ENCODE data around the gene HOXA5.
A peak's percentile ranks its signal among the peaks of the same experiment; 100 is the strongest.

HOXA5 gene

DNA sequence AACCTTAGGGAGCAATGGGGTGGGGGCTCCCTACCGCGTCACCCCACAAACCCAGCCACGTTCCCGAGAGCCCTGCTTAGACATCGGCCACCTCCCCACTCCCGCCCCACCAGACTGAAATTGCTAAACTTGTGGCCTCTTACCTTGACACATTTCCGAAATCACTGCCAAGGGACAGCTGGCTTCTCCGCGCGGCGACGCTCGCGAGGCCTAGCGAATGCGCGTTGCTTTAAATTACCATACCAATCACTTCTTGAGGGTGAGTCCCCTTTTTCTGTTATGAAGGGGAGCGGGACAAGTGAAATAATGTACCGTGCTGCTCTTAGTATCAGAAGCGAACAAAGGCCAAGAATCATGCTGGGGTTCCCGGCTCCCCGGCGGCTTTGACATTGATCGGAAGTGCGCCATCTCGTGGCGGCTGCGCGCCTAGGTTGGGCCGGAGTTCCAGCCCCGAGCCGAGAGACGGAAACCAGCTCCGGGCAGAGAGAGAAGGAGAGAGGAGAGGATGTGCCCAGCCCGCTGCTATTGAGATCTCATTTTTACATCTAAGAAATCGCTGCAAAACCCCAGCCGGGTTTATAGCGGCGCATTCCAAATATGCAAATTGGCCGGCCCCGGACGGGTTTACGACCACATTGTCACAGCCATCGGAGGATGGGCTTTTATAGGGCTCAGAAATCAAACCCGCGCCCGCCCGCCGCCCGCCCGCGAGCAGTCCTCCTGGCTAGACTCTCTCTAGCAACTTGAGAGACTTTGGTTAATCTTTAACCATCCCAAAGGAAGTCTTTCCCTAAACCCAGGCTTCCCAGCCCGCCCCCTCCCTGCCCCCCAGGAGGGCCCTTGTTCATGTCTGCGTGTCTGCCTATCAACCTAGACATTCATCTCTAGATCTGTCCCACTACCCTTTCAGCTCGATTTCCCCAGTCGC, 36.3 kb upstream of the HOXA5 start (continued):
- 0 out of 2 replicates have a peak, but pooled peaks have one; percentile 55 for TF ChIP-seq ZNF501 (tag by site-specific recombination; IDR thresholded peaks at IDR 0.05)
- TF ChIP-seq GLI2 (tag by site-specific recombination; IDR thresholded peaks at IDR 0.05; ENCODE audit: borderline replicate concordance, low read depth): no peak
- TF ChIP-seq, protein P1, sequence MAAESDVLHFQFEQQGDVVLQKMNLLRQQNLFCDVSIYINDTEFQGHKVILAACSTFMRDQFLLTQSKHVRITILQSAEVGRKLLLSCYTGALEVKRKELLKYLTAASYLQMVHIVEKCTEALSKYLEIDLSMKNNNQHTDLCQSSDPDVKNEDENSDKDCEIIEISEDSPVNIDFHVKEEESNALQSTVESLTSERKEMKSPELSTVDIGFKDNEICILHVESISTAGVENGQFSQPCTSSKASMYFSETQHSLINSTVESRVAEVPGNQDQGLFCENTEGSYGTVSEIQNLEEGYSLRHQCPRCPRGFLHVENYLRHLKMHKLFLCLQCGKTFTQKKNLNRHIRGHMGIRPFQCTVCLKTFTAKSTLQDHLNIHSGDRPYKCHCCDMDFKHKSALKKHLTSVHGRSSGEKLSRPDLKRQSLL (tag by site-specific recombination; IDR thresholded peaks at IDR 0.05): no peak
- 0 out of 2 replicates have a peak, but pooled peaks have one; percentile 14 for TF ChIP-seq BCL11A (tag by site-specific recombination; IDR thresholded peaks at IDR 0.05; ENCODE audit: low read depth)
- TF ChIP-seq, protein P2, sequence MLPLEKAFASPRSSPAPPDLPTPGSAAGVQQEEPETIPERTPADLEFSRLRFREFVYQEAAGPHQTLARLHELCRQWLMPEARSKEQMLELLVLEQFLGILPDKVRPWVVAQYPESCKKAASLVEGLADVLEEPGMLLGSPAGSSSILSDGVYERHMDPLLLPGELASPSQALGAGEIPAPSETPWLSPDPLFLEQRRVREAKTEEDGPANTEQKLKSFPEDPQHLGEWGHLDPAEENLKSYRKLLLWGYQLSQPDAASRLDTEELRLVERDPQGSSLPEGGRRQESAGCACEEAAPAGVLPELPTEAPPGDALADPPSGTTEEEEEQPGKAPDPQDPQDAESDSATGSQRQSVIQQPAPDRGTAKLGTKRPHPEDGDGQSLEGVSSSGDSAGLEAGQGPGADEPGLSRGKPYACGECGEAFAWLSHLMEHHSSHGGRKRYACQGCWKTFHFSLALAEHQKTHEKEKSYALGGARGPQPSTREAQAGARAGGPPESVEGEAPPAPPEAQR (tag by site-specific recombination; IDR thresholded peaks at IDR 0.05): no peak
- TF ChIP-seq ZNF239 (tag by site-specific recombination; IDR thresholded peaks at IDR 0.05): no peak
- no peak for TF ChIP-seq ZFHX2 (tag by site-specific recombination; conservative IDR thresholded peaks at IDR 0.05)
- TF ChIP-seq OVOL3 (tag by site-specific recombination; IDR thresholded peaks at IDR 0.05): no peak
- TF ChIP-seq ZNF473 (tag by site-specific recombination; IDR thresholded peaks at IDR 0.05): no peak
- TF ChIP-seq ZFP3 (tag by site-specific recombination; IDR thresholded peaks at IDR 0.05; ENCODE audit: low read depth): 0 out of 2 replicates have a peak, but pooled peaks have one; percentile 25
- no peak for TF ChIP-seq TCF7L2 (IDR thresholded peaks at IDR 0.05; ENCODE audit: borderline replicate concordance, low read depth, low read length)
- TF ChIP-seq ZNF830 (tag by site-specific recombination; IDR thresholded peaks at IDR 0.05; ENCODE audit: low read depth): no peak
- TF ChIP-seq ZNF184 (tag by site-specific recombination; IDR thresholded peaks at IDR 0.05): no peak
- no peak for TF ChIP-seq TRIM28 (IDR thresholded peaks at IDR 0.05; ENCODE audit: borderline replicate concordance, low read length)
- no peak for TF ChIP-seq ZNF214 (tag by site-specific recombination; IDR thresholded peaks at IDR 0.05; ENCODE audit: borderline replicate concordance)
- TF ChIP-seq ZNF121 (tag by site-specific recombination; IDR thresholded peaks at IDR 0.05): no peak
- TF ChIP-seq GLI4 (tag by site-specific recombination; IDR thresholded peaks at IDR 0.05): no peak
- no peak for TF ChIP-seq KLF17 (tag by site-specific recombination; IDR thresholded peaks at IDR 0.05)
- no peak for TF ChIP-seq ZNF19 (tag by site-specific recombination; IDR thresholded peaks at IDR 0.05; ENCODE audit: low read depth)
- peak; percentile 48 for TF ChIP-seq SP2 (tag by site-specific recombination; IDR thresholded peaks at IDR 0.05)
- TF ChIP-seq ZNF175 (tag by site-specific recombination; IDR thresholded peaks at IDR 0.05): no peak
- no peak for TF ChIP-seq ZNF707 (tag by site-specific recombination; IDR thresholded peaks at IDR 0.05)
- TF ChIP-seq ZNF654 (tag by site-specific recombination; IDR thresholded peaks at IDR 0.05; ENCODE audit: low read depth): peak; percentile 48
- TF ChIP-seq ZNF404 (tag by site-specific recombination; IDR thresholded peaks at IDR 0.05): no peak
- no peak for TF ChIP-seq EGR2 (tag by site-specific recombination; IDR thresholded peaks at IDR 0.05; ENCODE audit: low read depth)
- TF ChIP-seq, protein P3, sequence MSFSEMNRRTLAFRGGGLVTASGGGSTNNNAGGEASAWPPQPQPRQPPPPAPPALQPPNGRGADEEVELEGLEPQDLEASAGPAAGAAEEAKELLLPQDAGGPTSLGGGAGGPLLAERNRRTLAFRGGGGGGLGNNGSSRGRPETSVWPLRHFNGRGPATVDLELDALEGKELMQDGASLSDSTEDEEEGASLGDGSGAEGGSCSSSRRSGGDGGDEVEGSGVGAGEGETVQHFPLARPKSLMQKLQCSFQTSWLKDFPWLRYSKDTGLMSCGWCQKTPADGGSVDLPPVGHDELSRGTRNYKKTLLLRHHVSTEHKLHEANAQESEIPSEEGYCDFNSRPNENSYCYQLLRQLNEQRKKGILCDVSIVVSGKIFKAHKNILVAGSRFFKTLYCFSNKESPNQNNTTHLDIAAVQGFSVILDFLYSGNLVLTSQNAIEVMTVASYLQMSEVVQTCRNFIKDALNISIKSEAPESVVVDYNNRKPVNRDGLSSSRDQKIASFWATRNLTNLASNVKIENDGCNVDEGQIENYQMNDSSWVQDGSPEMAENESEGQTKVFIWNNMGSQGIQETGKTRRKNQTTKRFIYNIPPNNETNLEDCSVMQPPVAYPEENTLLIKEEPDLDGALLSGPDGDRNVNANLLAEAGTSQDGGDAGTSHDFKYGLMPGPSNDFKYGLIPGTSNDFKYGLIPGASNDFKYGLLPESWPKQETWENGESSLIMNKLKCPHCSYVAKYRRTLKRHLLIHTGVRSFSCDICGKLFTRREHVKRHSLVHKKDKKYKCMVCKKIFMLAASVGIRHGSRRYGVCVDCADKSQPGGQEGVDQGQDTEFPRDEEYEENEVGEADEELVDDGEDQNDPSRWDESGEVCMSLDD (tag by site-specific recombination; IDR thresholded peaks at IDR 0.05): peak; percentile 87
- TF ChIP-seq, protein P4, sequence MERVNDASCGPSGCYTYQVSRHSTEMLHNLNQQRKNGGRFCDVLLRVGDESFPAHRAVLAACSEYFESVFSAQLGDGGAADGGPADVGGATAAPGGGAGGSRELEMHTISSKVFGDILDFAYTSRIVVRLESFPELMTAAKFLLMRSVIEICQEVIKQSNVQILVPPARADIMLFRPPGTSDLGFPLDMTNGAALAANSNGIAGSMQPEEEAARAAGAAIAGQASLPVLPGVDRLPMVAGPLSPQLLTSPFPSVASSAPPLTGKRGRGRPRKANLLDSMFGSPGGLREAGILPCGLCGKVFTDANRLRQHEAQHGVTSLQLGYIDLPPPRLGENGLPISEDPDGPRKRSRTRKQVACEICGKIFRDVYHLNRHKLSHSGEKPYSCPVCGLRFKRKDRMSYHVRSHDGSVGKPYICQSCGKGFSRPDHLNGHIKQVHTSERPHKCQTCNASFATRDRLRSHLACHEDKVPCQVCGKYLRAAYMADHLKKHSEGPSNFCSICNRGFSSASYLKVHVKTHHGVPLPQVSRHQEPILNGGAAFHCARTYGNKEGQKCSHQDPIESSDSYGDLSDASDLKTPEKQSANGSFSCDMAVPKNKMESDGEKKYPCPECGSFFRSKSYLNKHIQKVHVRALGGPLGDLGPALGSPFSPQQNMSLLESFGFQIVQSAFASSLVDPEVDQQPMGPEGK (tag by site-specific recombination; IDR thresholded peaks at IDR 0.05): peak; percentile 45
- no peak for TF ChIP-seq PBX3 (CRISPR knock-in tag; IDR thresholded peaks at IDR 0.05)
- TF ChIP-seq ZNF843 (tag by site-specific recombination; IDR thresholded peaks at IDR 0.05): no peak
- peak; percentile 54 for TF ChIP-seq GLIS1 (tag by site-specific recombination; IDR thresholded peaks at IDR 0.05)
- no peak for TF ChIP-seq ZNF169 (tag by site-specific recombination; IDR thresholded peaks at IDR 0.05)
